Measurements from ENCODE around the gene GALNTL6. TPM values are rescaled to one million over a fixed set of nuclear protein-coding genes. Genes with fewer than 3 reads are reported as not detected.
A peak's percentile ranks its signal among the peaks of the same experiment; 100 is the strongest.

GALNTL6 gene
- polyA plus RNA-seq (11.8 and 14.9 TPM in 2 replicates), polyA minus RNA-seq (45.0 and 58.1 TPM in 2 replicates)

DNA sequence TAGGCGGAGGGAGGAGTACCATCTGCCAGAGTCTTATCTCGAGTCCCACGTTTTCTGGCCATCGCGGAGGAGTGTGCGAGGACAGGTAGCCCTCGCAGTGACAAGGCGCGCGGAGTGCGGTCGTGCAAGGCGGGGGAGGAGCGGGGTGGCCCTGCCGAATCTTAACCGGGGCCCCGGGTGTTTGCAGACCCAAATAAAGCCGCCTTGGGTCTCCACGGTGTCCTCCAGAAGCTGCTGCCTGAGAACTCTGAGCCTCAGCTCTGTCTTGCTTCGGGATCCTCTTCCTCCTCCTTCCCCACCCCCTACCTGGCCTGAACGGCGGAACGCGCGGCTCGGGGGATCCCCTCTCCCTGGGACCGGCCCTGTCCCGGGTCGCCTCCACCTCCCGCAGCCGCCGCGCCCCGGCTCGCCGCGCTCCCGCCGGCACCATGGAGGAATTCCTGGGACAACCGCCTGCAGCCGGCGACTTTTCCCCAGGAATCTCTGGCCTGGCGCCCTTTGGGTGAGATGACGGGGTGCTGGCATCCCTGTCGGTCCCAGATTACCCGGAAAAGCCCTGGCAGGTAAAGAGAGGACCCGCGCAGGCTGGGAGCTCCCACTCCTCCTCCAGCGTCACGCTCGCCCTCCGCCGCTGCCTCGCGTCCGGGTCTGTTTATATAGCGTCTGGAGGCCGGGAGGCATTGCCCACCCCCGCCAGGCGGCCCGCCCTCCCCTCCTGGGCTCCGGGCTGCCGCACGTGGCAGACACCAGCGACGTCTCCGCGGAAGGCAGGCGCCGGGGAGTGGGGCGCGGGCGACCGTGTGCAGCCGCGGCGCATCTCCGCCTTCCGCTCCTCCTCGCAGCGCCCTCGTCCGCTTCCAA lies at the start of gene GALNTL6:
Gene GALNTL6, plus strand, starts transcription at position 740 of the 861 bp plus-strand sequence.
- H3K36me3 ChIP-seq (ENCODE audit: insufficient read depth, low read length): no peaks in the 10 kb centered on the region
- H3K27me3 ChIP-seq (ENCODE audit: insufficient read depth, low read depth, low read length): peaks cover 31% of the 10 kb centered on the region
- no peaks in the 10 kb centered on the region for H4K20me1 ChIP-seq (ENCODE audit: insufficient read depth)
- H3K9me3 ChIP-seq (ENCODE audit: low read length): no peaks in the 10 kb centered on the region
- H3K79me2 ChIP-seq (replicated peaks; ENCODE audit: insufficient read depth, low read length): no peaks in the 10 kb centered on the region
- no peaks in the 10 kb centered on the region for H3F3A ChIP-seq (ENCODE audit: insufficient read depth, low read length, poor library complexity, severe bottlenecking)
- peak within 1 kb of the TSS; percentile 53 for H2AFZ ChIP-seq (ENCODE audit: low read depth, low read length)
- peak within 1 kb of the TSS; percentile 82 for H3K4me3 ChIP-seq (ENCODE audit: low read length)
- peak within 1 kb of the TSS; percentile 54 for H3K4me2 ChIP-seq (ENCODE audit: low read length)
- peak within 1 kb of the TSS; percentile 69 for H3K9ac ChIP-seq (ENCODE audit: low read length)
- no peaks in the 10 kb centered on the region for H3K9me2 ChIP-seq (ENCODE audit: insufficient read depth, low read length)
- H3K27ac ChIP-seq (ENCODE audit: low read length): peak within 1 kb of the TSS; percentile 48
- no peak for TF ChIP-seq EZH2 (IDR thresholded peaks at IDR 0.05; ENCODE audit: borderline replicate concordance, insufficient read depth, low read length, poor library complexity, severe bottlenecking)
- TF ChIP-seq POLR2AphosphoS5 (IDR thresholded peaks at IDR 0.05): no peak
- TF ChIP-seq RAD21 (conservative IDR thresholded peaks at IDR 0.05): peak; percentile 26
- TF ChIP-seq MXI1 (conservative IDR thresholded peaks at IDR 0.05; ENCODE audit: poor library complexity, severe bottlenecking): peak; percentile 85
- TF ChIP-seq CTCF (IDR thresholded peaks at IDR 0.05; ENCODE audit: poor library complexity, severe bottlenecking): no peak
- no peak for TF ChIP-seq EP300 (conservative IDR thresholded peaks at IDR 0.05; ENCODE audit: poor library complexity, severe bottlenecking)
- no peak for TF ChIP-seq TAF1 (IDR thresholded peaks at IDR 0.05; ENCODE audit: low read depth)
- TF ChIP-seq SMC3 (conservative IDR thresholded peaks at IDR 0.05; ENCODE audit: poor library complexity): peak; percentile 9
- TF ChIP-seq, protein P1, sequence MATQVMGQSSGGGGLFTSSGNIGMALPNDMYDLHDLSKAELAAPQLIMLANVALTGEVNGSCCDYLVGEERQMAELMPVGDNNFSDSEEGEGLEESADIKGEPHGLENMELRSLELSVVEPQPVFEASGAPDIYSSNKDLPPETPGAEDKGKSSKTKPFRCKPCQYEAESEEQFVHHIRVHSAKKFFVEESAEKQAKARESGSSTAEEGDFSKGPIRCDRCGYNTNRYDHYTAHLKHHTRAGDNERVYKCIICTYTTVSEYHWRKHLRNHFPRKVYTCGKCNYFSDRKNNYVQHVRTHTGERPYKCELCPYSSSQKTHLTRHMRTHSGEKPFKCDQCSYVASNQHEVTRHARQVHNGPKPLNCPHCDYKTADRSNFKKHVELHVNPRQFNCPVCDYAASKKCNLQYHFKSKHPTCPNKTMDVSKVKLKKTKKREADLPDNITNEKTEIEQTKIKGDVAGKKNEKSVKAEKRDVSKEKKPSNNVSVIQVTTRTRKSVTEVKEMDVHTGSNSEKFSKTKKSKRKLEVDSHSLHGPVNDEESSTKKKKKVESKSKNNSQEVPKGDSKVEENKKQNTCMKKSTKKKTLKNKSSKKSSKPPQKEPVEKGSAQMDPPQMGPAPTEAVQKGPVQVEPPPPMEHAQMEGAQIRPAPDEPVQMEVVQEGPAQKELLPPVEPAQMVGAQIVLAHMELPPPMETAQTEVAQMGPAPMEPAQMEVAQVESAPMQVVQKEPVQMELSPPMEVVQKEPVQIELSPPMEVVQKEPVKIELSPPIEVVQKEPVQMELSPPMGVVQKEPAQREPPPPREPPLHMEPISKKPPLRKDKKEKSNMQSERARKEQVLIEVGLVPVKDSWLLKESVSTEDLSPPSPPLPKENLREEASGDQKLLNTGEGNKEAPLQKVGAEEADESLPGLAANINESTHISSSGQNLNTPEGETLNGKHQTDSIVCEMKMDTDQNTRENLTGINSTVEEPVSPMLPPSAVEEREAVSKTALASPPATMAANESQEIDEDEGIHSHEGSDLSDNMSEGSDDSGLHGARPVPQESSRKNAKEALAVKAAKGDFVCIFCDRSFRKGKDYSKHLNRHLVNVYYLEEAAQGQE (IDR thresholded peaks at IDR 0.05; ENCODE audit: borderline replicate concordance): peak; percentile 52

- no peak overlapping the region for H3K4me3 ChIP-seq (ENCODE audit: low read length)
- H3K27me3 ChIP-seq (ENCODE audit: insufficient read depth, low read depth, low read length): no peaks in the 10 kb centered on the region
- no peak overlapping the region for H3K4me2 ChIP-seq (ENCODE audit: low read length)
- no peak overlapping the region for H3K27ac ChIP-seq (ENCODE audit: low read length)
- H3K36me3 ChIP-seq (ENCODE audit: insufficient read depth, low read length): no peaks in the 10 kb centered on the region
- TF ChIP-seq EZH2 (IDR thresholded peaks at IDR 0.05; ENCODE audit: borderline replicate concordance, insufficient read depth, low read length, poor library complexity, severe bottlenecking) (no peak), MXI1 (conservative IDR thresholded peaks at IDR 0.05; ENCODE audit: poor library complexity, severe bottlenecking) (no peak), EP300 (conservative IDR thresholded peaks at IDR 0.05; ENCODE audit: poor library complexity, severe bottlenecking) (no peak), TAF1 (IDR thresholded peaks at IDR 0.05; ENCODE audit: low read depth) (no peak), SMC3 (conservative IDR thresholded peaks at IDR 0.05; ENCODE audit: poor library complexity) (no peak), POLR2AphosphoS5 (IDR thresholded peaks at IDR 0.05) (no peak), CTCF (IDR thresholded peaks at IDR 0.05; ENCODE audit: poor library complexity, severe bottlenecking) (no peak), RAD21 (conservative IDR thresholded peaks at IDR 0.05) (no peak)
- TF ChIP-seq, protein P1 (IDR thresholded peaks at IDR 0.05; ENCODE audit: borderline replicate concordance): no peak
- no peaks in the 10 kb centered on the region for H3K9me3 ChIP-seq (ENCODE audit: low read length)
- H3K9me2 ChIP-seq (ENCODE audit: insufficient read depth, low read length): no peaks in the 10 kb centered on the region
- no peaks in the 10 kb centered on the region for H4K20me1 ChIP-seq (ENCODE audit: insufficient read depth)
- H3F3A ChIP-seq (ENCODE audit: insufficient read depth, low read length, poor library complexity, severe bottlenecking): no peaks in the 10 kb centered on the region
- H3K79me2 ChIP-seq (replicated peaks; ENCODE audit: insufficient read depth, low read length): no peaks in the 10 kb centered on the region
- H3K9ac ChIP-seq (ENCODE audit: low read length): no peak overlapping the region
- H2AFZ ChIP-seq (ENCODE audit: low read depth, low read length): no peak overlapping the region
Measured at GRCh38 chr4:171765514-171765913, 47.7 kb upstream of the GALNTL6 start.
